HG02852 (cell line): Measurements from ENCODE around the gene DNTTIP2.
"Not testable (repeated sequence)": the region's sequence is repeated elsewhere in the genome, so short reads cannot be mapped to it uniquely, and the experiment has no call there.

Experiments used
- ATAC-seq: cut with Tn5 transposase; IDR thresholded peaks from one replicate; pipeline ENCODE4 v1.9.1; 2021; ENCODE audit warnings: mild to moderate bottlenecking, moderate library complexity; ENCODE audit not compliant: unreplicated experiment

The DNTTIP2 gene

GRCh38 chr1:93844262-93845045, 34.6 kb downstream of the DNTTIP2 start:
- no peak for ATAC-seq

DNA sequence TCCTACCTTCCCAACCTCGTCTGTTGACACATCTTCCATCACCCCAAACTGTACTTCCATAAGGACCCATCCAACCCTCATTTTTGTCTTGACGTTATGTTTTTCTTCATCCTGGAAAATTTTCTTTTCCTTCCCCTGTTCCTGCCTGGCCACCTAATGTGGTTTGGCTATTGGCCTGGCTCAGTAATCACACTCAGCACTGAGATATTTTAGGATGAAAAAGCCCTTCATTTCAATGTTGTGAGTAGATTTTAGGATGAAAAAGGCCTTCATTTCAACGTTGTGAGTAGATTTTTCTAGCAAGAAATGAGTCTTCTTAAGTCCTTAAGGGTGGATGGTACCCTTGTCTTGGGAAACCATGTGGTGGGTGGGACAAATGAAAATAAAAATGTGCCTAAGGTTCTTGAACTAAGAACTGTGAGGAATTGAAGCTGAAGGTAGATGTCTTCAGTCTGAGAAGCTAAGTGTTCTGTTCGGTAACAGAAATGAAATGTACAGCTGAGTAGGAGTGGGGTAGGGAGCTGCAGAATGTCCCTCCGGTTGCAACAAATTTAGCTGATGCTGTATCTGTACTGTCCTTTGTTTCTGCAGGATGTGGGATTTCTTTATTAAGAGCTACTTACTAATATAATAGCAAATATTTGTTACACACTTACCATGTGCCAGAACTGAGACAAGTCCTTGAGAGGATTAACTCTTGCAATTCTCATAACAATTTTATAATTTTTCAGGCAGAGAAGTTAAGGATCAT, 36.1 kb downstream of the DNTTIP2 start:
- no peak for ATAC-seq

- no peak for ATAC-seq
Measured at GRCh38 chr1:93841771-93842170, 37.2 kb downstream of the DNTTIP2 start.

DNA sequence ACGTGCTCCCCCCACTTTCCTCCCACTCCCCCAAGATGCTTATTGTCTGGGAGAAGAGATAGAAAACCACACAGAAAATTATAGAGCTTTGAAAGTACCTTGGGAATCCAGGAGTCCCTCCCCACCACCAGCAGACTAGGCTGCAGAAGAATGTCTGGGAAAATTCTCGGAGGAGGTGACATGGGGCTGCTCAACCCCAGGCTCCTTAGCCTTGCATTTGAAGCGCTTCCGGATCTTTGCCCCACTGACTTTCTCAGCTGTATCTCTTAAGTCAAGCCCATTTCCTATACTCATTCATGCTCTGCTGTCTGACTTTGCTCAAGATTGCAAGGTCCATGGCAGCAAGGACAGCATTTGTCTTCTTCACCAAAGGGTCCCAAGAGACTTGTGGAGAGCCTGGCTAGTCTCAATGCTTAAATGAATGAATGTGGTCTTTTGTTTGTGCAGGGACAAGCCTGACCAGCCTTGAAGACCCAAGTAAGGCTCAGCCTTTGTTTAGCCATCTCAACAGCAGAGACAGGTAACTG, 38.0 kb downstream of the DNTTIP2 start:
- no peak for ATAC-seq

- ATAC-seq: no peak
Measured at GRCh38 chr1:93839753-93840152, 39.3 kb downstream of the DNTTIP2 start.

DNA sequence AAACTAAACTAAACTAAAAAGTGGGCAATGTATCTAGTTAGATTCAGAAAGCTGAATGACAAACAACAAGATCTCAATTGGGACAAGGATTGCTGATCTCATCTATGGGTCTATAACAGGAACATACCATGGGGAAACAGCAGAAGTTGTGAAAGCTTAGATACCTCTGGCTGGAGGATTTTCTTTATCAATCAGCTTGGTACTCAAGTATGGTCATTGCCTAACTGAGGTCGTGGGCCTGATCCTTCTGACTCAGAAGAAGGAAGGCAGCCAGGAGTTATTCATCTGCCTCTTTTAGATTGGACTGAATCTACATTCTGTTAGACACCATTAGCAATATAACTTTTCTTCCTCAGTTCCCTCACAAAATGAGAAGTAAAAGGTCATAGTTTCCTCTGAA, 39.7 kb downstream of the DNTTIP2 start:
- ATAC-seq: no peak

DNA sequence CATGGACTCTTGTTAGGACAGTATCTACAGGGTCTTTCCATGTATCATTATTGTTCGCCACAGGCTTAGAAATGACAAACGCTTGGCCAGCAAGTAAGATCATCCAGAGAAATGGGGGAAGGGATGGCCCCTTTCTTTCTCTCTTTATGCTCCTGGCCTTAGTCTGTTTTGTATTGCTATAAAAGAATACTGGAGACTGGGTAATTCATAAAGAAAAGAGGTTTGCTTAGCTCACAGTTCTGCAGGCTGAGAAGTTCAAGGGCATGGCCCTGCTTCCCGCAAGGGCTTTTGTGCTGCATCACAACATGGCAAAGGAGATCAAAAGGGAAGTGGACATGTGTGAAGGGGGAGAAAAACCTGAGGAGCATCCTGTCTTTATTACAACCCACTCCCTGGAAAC, 41.0 kb downstream of the DNTTIP2 start:
- ATAC-seq: no peak

DNA sequence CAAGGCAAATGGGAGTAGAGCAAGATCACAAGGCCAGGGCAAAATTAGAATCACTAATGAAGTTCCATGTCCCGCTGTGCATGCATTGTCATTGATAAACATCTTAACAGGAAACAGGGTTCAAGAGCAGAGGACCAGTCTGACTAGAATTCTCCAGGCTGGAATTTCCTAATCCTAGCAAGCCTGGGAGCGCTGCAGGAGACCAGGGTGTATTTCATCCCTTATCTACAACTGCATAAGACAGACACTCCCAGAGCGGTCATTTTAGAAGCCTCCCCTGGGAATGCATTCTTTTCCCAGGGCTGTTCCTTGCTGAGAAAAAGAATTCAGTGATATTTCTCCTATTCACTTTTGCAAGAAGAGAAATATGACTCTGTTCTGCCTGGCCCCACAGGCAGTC, 45.7 kb downstream of the DNTTIP2 start:
- not testable (repeated sequence) for ATAC-seq

DNA sequence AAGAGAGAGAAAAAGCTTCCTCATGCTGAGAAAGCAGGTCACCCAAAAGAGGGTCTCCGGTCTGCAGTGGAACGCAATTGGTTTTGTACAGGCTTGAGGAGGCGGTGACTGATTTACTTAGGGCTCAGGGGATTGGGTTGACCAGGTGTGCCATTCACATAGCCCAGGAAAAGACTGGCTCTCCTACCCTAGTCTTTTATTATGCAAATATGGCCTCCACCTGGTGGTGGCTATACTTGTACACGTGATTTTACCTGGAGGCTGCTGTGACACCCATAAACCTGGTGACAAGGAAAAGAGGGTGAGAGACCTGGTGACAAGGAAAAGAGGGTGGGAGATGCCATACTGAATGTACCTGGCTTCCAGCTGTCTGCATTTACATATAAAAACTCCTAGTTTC, 49.9 kb downstream of the DNTTIP2 start:
- no peak for ATAC-seq

DNA sequence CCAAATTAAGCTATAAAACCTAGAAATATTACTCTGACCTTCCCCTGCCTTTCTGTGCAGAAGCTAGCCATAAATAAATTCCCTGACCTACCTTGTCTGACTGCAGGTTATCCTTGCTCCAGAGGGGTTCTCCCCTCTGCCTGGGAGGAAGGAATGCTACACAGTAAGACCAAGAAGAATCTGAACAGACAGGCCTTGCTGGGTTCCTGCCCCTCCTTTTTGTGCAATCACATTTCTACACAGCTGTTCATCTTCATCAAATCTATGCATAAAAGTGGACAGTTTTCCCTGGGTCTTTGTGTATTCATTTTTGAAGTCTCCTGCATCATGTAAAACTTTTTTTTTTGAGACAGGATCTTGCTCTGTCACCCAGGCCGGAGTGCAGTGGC, 50.6 kb downstream of the DNTTIP2 start:
- ATAC-seq: no peak

GRCh38 chr1:93827633-93828366, 51.2 kb downstream of the DNTTIP2 start:
- ATAC-seq: no peak

DNA sequence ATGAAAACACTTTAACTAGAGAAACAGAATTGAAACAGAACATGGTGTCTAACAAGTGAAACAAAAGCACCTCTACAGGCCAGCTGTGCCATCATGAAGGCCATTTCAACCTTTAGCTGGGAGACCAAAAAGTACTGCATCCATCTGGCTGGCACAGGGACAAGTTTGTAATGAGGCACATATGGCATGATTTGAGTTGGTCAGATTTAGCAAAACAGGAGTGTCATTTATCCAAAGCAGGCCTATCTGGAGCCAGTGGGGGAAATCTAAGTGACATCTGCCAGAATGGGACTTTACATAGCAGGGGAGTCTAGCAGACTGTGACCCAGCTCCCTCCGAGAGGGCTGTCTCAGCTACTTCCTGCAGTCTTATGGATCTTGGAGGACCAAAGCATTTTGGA, 51.9 kb downstream of the DNTTIP2 start:
- no peak for ATAC-seq

DNA sequence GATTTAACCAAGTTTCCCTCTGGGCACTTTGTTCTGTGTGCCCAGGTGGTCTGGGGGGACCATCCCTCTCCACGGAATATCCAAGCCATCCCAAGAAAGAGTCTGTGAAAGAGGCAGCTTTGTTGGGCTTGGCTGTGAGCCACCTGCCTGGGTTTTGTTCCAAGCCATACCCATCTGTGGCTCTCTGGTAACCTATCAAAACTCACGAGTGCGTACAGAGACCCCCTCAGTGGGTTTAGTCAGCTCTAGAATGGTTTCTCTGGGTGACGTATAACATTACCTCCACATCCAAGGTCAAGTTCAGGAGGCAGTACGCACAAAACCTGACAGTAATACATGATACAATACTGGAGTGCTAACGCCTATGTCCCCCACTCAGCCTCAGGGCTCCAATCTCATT, 54.2 kb downstream of the DNTTIP2 start:
- no peak for ATAC-seq

- no peak for ATAC-seq
Measured at GRCh38 chr1:93822730-93823425, 56.1 kb downstream of the DNTTIP2 start.

- no peak for ATAC-seq
Measured at GRCh38 chr1:93821423-93822144, 57.4 kb downstream of the DNTTIP2 start.

- ATAC-seq: no peak
Measured at GRCh38 chr1:93820554-93821422, 58.2 kb downstream of the DNTTIP2 start.

DNA sequence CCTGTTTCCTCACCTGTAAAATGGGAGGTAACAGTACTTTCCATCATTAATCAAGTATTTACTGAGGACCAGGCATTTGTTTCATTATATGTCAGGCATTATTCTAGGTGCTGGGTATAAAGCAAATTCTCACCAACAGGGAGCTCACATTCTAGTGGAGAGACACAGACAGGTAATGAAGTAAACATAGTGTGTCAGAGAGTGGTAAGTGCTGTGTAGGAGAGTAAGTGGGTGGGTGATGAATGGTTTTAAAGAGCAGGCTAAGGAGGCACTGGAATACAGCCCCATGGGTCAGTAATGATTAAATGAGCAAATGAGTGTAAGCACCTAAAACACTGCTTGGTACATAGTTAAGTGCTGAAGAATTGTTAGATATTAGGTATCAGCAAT, 60.4 kb downstream of the DNTTIP2 start:
- no peak for ATAC-seq

- no peak for ATAC-seq
Measured at GRCh38 chr1:93817819-93818569, 61.0 kb downstream of the DNTTIP2 start.
